Keratinocyte (primary cell): ENCODE data around the gene METTL9. TPM values are rescaled to one million over a fixed set of nuclear protein-coding genes. Genes with fewer than 3 reads are reported as not detected.

ENCODE experiments used
- DNase-seq: peaks from one replicate; pipeline ENCODE4 v3.0.0-alpha.2; 2011; ENCODE audit warnings: low read depth, missing footprints, low spot score
- FAIRE-seq: peaks from 2 replicates; lab custom pipeline; 2011; peaks lifted over from hg19 to GRCh38; lab: Jason Lieb, UNC
- H2AFZ ChIP-seq: 2 replicates; pipeline ENCODE4 v1.6.0; 2012; ENCODE audit warnings: low read length, control low read depth, inconsistent platforms; ENCODE audit not compliant: control insufficient read depth
- H3K27ac ChIP-seq: 2 replicates; pipeline ENCODE4 v1.5.1; 2011; ENCODE audit warnings: low read length; ENCODE audit not compliant: control insufficient read depth, insufficient read depth
- H3K27me3 ChIP-seq: 3 replicates; pipeline ENCODE4 v1.6.0; 2011; ENCODE audit warnings: low read length; ENCODE audit not compliant: control insufficient read depth, insufficient read depth; ENCODE audit errors: extremely low read depth
- H3K36me3 ChIP-seq, 2 experiments: 2 replicates in 1 of 2; 3 replicates in 1 of 2; pipeline ENCODE4 v1.5.1; 2011; ENCODE audit warnings: low read length in 2 of 2, mild to moderate bottlenecking in 1 of 2; ENCODE audit not compliant: control insufficient read depth in 2 of 2, insufficient read depth in 2 of 2; ENCODE audit errors: extremely low read depth in 1 of 2
- H3K4me1 ChIP-seq: 3 replicates; pipeline ENCODE4 v1.5.1; 2011; ENCODE audit warnings: low read length; ENCODE audit not compliant: control insufficient read depth, insufficient read depth; ENCODE audit errors: extremely low read depth
- H3K4me2 ChIP-seq: 3 replicates; pipeline ENCODE4 v1.6.0; 2011; ENCODE audit warnings: low read depth, low read length; ENCODE audit not compliant: control insufficient read depth, insufficient read depth; ENCODE audit errors: extremely low read depth
- H3K4me3 ChIP-seq, 3 experiments: fragments of 200-600 bp in 1 of 3; sonication (generic) in 1 of 3; 2 replicates in 2 of 3; 3 replicates in 1 of 3; pipeline ENCODE4 v1.5.1; 2011 to 2016; ENCODE audit warnings: low read length in 3 of 3, mild to moderate bottlenecking in 3 of 3, control low read depth in 2 of 3, inconsistent platforms in 1 of 3, low read depth in 1 of 3, mixed read lengths in 1 of 3, mixed run types in 1 of 3, moderate library complexity in 1 of 3; ENCODE audit not compliant: control insufficient read depth in 2 of 3, insufficient read depth in 2 of 3; ENCODE audit errors: extremely low read depth in 1 of 3
- H3K79me2 ChIP-seq: 2 replicates; pipeline ENCODE4 v1.6.0; 2012; ENCODE audit warnings: low read length; ENCODE audit not compliant: control insufficient read depth, insufficient read depth
- H3K9ac ChIP-seq: 3 replicates; pipeline ENCODE4 v1.6.0; 2011; ENCODE audit warnings: low read length; ENCODE audit not compliant: control insufficient read depth, insufficient read depth; ENCODE audit errors: extremely low read depth
- H3K9me1 ChIP-seq: 3 replicates; pipeline ENCODE4 v1.6.0; 2011; ENCODE audit warnings: low read length; ENCODE audit not compliant: control insufficient read depth, insufficient read depth; ENCODE audit errors: extremely low read depth
- H3K9me3 ChIP-seq: 2 replicates; pipeline ENCODE4 v1.5.1; 2012; ENCODE audit warnings: low read depth, low read length; ENCODE audit not compliant: control insufficient read depth
- H4K20me1 ChIP-seq: 3 replicates; pipeline ENCODE4 v1.6.0; 2011; ENCODE audit warnings: low read length; ENCODE audit not compliant: control insufficient read depth, insufficient read depth; ENCODE audit errors: extremely low read depth
- EZH2 ChIP-seq: IDR thresholded peaks from one replicate; pipeline ENCODE4 v1.6.1; 2012; ENCODE audit warnings: inconsistent platforms, mild to moderate bottlenecking, low read length, moderate library complexity
- dilution Hi-C: fragments of 300-500 bp; cut with MboI; formaldehyde crosslinking; loops from one replicate; pipeline ENCODE4 v1.7.0; 2020; ENCODE audit warnings: low sequenced_read_pairs; ENCODE audit not compliant: extremely low pct_ligation_motif_present
- polyA plus RNA-seq, 5 experiments: library from polyadenylated mRNA; depleted of rRNA in 3 of 5; stranded (reverse) in 3 of 5; stranded (forward) in 1 of 5; unstranded in 1 of 5; fragments of >200 nt; gene quantifications; 1 replicate in 1 of 5; 2 replicates in 3 of 5; 3 replicates in 1 of 5; pipeline versions ENCODE4 v1.2.1 to v1.2.3, GENCODE V29; 2011 to 2012; ENCODE audit warnings: missing spikeins in 2 of 5, low read depth in 1 of 5, low replicate concordance in 1 of 5
- TF ChIP-seq, protein P1 (sequence below), 3 experiments: IDR thresholded peaks in 1 of 3; conservative IDR thresholded peaks in 1 of 3; optimal IDR thresholded peaks in 1 of 3; 2 replicates in 2 of 3; 3 replicates in 1 of 3; pipeline versions ENCODE3 to v1.5.1; 2011; ENCODE audit warnings: low read length in 3 of 3, mild to moderate bottlenecking in 3 of 3, moderate library complexity in 2 of 3, control low read depth in 1 of 3, inconsistent platforms in 1 of 3; ENCODE audit not compliant: insufficient read depth in 2 of 3; ENCODE audit errors: extremely low read depth in 1 of 3

The METTL9 gene
- polyA plus RNA-seq, 1 donor (not counting 4 experiments of a cell fraction or from before 2014, with no cell fraction given), result 108 TPM

DNA sequence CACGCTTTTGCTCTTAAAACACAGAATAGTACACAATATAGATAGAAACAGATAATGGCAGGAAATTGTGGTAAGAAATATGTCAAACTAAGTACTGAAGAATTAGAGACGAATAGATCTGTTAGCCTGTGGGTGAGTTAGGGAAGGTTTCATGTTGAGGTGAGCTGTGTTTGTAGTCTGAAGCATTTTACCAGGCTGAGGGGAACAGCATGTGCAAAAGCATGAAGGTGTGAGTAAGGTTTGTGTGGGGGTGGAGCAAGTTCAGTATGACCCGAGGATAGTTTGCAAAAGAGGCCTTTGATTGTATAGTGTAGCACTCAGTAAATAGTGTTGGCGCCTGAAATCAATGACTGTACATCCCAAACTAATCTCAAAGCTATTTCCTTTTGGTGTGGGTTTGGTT is 39.2 kb downstream of the METTL9 start:
- Histone ChIP-seq H3K27ac (peak overlapping the region; percentile 53), H3K9me1 (no peaks in the 10 kb centered on the region), H3K27me3 (no peaks in the 10 kb centered on the region), H3K36me3 (peaks cover 0 to 2% of the 10 kb centered on the region in 2 experiments), H4K20me1 (no peaks in the 10 kb centered on the region), H3K4me2 (peak overlapping the region; percentile 44), H2AFZ (no peak overlapping the region), H3K4me1 (peaks cover 23% of the 10 kb centered on the region), H3K79me2 (peaks cover 7% of the 10 kb centered on the region), H3K9me3 (no peaks in the 10 kb centered on the region), H3K4me3 (peak overlapping the region in 1 of 3 experiments; percentile 14), H3K9ac (no peak overlapping the region)
- FAIRE-seq (peak; percentile 97), DNase-seq (peak; percentile 56)
- dilution Hi-C loops, result no loop called here
- TF ChIP-seq, protein P1, sequence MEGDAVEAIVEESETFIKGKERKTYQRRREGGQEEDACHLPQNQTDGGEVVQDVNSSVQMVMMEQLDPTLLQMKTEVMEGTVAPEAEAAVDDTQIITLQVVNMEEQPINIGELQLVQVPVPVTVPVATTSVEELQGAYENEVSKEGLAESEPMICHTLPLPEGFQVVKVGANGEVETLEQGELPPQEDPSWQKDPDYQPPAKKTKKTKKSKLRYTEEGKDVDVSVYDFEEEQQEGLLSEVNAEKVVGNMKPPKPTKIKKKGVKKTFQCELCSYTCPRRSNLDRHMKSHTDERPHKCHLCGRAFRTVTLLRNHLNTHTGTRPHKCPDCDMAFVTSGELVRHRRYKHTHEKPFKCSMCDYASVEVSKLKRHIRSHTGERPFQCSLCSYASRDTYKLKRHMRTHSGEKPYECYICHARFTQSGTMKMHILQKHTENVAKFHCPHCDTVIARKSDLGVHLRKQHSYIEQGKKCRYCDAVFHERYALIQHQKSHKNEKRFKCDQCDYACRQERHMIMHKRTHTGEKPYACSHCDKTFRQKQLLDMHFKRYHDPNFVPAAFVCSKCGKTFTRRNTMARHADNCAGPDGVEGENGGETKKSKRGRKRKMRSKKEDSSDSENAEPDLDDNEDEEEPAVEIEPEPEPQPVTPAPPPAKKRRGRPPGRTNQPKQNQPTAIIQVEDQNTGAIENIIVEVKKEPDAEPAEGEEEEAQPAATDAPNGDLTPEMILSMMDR (optimal IDR thresholded peaks at IDR 0.05 in 1 of 3, IDR thresholded peaks at IDR 0.05 in 1 of 3, conservative IDR thresholded peaks at IDR 0.05 in 1 of 3; ENCODE audit: extremely low read depth in 1 of 3, insufficient read depth in 2 of 3, low read length in 3 of 3), result no peak
- no peak for TF ChIP-seq EZH2

- Histone ChIP-seq H3K27me3 (no peaks in the 10 kb centered on the region), H3K4me3 (no peak overlapping the region), H3K9me1 (no peaks in the 10 kb centered on the region), H3K27ac (peak overlapping the region; percentile 53), H3K4me2 (no peak overlapping the region), H3K9me3 (no peaks in the 10 kb centered on the region), H3K9ac (no peak overlapping the region), H3K79me2 (peaks cover 7% of the 10 kb centered on the region), H2AFZ (no peak overlapping the region), H4K20me1 (no peaks in the 10 kb centered on the region), H3K36me3 (no peaks in the 10 kb centered on the region), H3K4me1 (peaks cover 23% of the 10 kb centered on the region)
- FAIRE-seq, result no peak
- DNase-seq, result no peak
- dilution Hi-C loops, result no loop called here
- TF ChIP-seq, protein P1 (optimal IDR thresholded peaks at IDR 0.05 in 1 of 3, IDR thresholded peaks at IDR 0.05 in 1 of 3, conservative IDR thresholded peaks at IDR 0.05 in 1 of 3; ENCODE audit: extremely low read depth in 1 of 3, insufficient read depth in 2 of 3, low read length in 3 of 3), result no peak
- TF ChIP-seq EZH2, result no peak
Measured at GRCh38 chr16:21639493-21639892, 40.1 kb downstream of the METTL9 start.
